GM11168 (cell line): ENCODE measurements around the gene RAB3B.
"Not testable (repeated sequence)": the region's sequence is repeated elsewhere in the genome, so short reads cannot be mapped to it uniquely, and the experiment has no call there.

Experiments
- in situ Hi-C: fragments of 300-500 bp; cut with MboI; formaldehyde crosslinking; loops from one replicate; pipeline ENCODE4 v1.12.0; 2022; ENCODE audit warnings: low sequenced_read_pairs; ENCODE audit not compliant: unreplicated experiment

Gene RAB3B

DNA sequence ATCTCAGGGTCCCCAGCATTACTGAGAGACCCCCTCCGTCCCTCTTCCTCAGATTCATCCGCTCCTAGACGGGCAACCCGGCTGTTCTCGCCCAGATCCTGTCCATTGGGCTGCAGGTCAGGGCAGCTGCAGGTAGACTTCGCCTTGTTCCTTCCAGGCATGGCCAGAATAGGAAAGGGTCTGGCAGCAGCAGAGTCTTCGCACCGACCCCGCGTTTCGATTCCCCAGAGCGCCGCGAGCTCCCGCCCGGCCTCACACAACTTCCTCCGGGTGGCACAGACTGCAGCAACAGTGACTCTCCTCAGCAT is 112.2 kb downstream of the RAB3B start:
- in situ Hi-C loops: no loop called here

DNA sequence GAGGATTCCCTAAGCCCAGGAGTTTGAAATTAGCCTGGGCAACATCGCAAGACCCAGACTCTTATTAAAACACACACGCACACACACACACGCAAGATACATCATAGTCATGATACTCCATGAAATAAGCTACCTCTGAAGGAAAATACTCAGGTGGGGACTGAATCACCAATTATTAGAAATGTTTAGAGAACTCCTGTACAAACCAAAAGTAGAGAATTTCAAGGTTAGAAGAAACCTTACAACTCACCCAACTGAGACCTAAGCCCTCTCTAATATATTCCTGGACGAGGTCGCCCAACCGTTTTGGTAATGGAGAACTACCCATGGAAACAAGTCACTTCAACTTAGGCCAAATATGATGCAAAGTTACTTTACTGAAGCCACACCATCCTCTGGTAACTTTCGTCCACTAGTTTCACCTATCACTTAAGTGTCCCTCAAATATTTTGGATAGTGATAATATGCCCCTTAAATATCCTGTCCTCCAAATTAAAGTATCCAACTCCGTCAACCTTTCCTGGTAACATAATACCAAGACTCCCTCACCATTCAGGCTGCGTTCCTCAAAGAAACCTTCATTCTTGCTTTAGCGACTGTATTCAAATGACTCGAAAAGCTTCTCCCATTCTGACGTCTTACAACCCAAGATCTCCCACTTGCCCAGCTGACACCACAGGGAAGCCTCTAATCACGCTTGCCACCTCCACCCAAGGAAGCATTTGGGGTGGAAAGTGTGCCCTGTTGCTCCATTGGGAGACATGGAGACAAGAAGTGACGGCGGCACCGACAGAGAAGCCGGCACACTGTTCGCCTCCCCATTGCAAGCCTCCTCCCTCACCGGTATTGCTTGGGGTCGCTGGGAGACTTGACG is 112.8 kb downstream of the RAB3B start:
- in situ Hi-C loops: no loop called here

DNA sequence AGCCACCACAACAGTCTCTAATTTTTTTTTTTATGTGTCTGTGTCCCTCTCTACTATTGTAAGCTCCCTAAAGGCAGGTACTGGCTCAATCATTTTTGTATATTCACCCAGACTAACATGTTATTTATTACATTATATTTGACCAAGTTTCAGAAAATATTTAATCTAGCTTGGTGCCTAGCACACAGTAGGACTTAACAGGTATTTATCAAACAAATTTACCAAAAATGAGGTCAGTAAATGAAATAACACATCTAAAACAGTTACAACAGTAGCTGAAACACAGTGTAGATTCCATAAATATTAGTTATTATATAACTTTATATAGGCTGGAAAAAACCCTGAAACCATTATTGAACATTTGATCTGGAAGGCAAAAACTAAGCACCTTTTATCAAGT is 114.7 kb downstream of the RAB3B start:
- in situ Hi-C loops: no loop called here

DNA sequence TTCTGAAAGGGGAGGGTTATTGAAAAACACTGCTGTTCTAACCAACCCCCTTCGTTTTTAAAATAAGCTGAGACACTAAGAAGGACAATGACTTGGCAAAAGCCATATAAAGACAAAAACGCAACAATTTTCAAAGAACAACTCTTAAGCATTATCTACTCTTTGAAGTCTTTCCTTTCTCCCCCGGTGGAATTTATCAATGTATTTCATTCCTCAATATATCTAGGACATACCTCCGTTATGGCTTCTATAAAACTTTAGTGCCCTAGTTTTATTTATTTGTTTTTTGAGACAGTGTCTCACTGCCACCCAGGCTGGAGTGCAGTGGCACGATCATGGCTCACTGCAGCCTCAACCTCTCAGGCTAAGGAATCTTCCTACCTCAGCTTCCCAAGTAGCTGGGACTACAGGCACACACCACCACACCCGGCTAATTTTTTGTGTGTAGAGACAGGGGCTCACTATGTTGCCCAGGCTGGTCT is 115.2 kb downstream of the RAB3B start:
- in situ Hi-C loops: no loop called here

DNA sequence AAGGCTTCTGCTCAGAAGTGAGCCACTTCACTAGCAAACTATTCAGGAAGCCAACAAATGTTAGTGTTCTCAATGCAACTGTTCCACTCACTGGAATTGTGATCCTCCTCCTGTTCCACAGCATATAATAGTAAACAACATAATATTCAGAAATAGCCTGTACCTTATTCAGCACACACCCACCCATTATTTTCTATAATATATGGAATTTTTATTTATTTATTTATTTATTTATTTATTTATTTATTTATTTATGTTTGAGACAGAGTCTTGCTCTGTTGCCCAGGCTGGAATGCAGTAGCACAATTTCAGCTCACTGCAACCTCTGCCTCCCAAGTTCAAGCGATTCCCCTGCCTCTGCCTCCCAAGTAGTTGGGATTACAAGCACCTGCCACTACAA is 117.2 kb downstream of the RAB3B start:
- in situ Hi-C loops: not testable (repeated sequence)

DNA sequence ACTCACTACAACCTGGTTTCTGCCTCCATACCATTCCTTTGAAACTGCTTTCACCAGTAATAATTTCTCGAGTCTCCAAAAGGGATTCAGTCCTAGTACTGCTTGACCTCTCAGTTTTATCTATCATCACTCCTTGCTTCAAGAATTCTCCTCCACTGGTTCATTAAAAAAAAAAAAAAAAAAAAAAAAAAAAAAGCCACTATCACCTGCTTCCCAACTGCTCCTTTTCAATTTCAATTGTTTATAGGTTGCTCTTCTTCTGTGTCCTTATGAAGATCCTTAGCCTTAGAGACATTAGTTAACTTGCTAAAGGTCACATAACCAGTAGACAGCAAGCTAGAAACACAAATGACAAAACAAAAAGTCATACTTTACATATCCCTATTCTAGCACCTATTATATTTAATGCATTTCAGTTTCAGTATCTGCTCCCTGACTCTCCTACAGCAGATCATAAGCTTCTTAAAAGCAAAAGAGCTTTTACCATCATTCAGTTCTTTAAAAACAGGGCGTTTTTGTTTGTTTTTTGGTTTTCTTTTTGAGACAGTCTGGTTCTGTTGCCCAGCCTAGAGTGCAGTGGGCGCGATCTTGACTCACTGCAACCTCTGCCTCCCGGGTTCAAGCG is 119.0 kb downstream of the RAB3B start:
- in situ Hi-C loops: no loop called here

DNA sequence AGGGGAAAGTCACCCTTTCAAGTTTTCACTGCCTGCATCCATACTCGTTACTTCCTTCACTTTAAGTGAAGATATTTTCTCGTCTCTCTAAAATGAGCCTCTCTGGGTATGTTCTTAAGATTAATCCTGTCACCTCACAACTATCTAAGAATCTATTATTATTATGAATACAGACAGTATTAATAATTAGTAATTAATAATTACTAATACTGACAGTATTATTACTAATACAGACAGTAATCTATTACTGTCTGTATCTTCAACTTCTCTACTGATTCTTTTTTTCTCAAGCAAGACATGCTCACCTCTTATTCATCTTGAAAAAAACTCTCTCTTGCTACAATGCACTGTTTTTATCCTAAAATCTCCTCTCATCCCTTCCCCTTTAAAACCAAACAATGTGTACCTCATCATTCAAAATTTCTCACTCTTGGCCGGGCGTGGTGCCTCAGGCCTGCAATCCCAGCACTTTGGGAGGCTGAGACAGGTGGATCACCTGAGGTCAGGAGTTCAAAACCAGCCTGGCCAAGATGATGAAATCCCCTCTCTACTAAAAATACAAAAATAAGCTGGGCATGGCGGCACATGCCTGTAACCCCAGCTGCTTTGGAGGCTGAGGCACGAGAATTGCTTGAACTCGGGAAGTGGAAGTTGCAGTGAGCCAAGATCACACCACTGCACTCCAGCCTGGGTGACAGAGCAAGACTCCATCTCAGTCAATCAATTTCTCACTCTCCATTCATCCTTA is 119.7 kb downstream of the RAB3B start:
- in situ Hi-C loops: no loop called here

DNA sequence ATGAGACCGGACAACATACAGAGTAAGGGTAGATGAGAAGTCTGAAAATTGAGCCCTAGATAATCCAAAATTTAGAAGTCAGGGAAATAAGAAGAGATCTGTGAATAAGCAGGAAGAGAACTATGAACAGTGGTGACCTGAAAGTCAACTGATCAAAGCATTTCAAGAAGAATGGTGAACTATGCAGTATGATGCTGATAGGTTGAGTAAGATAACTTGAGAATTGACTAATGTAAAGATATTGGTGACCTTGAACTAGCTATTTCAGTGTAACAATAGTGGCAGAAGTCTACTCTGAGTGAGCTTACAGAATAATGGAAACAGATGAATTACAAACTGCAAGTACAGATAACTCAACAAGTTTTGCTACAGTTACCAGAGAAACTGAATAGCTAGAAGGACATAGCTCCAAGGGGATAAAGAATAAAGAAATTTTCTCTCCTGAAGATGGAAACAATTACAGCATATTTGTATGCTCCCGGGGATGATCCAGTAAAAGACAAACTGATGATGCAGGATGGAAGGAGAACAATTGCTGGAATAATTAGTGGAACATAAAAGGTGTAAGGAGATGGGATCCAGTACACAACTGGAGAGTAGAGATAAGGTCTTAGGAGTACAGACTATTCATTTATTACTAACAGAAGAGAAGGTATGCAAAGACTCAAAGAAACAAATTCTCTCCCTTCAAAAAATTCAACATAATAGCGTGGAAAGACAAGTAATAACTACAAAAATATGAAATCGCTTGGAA is 122.8 kb downstream of the RAB3B start:
- in situ Hi-C loops: no loop called here

DNA sequence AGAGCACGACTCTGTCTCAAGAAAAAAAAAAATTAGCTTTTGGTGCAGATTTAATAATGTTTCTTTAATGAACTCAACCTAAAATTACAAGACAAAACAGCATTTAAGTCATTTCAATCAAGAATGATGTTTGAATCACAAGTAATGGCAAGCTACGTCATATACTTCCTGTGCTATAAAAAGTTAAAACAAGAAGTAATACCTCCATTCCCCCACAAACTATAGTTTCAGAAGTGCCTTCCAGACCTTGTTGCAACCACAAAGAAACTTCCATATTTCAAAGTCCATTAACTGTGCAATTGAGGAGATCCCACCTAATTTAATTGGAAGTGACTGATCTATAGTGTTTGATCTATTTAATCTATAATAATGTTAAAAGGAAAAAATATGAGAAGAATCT is 127.1 kb downstream of the RAB3B start:
- in situ Hi-C loops: no loop called here

DNA sequence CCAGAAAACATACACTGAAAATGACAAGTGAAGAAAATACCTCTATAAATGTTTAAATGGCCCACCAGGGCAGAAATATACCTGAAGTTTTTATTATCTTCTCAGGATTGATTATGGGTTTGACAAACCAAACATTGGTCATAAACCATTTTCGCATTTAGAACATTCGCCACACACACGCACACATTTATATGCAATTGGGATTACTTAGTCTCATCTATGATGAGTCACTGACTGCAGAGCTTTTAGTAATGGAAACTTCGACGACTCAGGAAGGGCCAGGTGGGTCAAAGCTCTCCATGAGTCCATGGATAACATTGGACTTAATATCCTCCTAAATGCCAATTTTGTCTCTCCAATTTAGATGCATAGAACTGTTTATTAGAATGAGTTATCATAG is 128.8 kb downstream of the RAB3B start:
- in situ Hi-C loops: no loop called here

DNA sequence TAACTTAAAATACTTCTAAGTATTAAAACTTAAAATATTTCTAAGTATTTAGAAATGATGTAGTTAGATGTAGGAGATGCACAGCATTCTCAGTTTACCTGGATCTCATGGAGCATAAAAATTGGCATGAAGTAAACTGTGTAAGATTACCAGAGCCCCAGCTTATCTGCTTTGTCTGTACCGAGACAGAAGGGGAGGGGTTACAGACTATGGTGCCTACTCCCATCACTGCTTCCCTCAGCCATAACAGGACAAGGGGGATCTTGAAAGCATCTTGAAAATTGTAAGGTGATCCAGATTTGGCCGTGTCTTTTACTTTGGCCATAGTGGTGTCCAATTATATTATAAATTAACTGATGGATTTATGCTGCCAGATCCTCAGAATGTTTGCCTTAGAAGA is 130.8 kb downstream of the RAB3B start:
- in situ Hi-C loops: no loop called here

DNA sequence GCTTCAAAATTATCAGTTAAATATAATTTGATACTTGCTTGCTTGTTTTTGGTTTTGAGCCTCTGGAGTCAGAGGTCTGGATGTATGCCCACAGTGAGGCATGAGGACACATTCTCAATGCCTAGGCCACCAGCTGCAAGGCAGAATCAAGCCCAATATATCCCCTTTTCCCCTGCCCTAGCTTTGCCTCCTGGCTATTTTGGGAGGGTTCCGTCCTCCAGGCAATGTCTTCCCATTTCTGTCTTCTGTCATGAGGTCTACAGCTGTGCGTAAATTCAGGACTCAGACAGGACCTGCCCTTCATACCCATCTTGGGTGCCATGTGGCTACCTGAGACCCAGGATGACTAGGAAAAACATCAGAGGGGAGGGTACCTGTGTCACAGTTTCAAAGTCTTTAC is 131.2 kb downstream of the RAB3B start:
- in situ Hi-C loops: no loop called here

DNA sequence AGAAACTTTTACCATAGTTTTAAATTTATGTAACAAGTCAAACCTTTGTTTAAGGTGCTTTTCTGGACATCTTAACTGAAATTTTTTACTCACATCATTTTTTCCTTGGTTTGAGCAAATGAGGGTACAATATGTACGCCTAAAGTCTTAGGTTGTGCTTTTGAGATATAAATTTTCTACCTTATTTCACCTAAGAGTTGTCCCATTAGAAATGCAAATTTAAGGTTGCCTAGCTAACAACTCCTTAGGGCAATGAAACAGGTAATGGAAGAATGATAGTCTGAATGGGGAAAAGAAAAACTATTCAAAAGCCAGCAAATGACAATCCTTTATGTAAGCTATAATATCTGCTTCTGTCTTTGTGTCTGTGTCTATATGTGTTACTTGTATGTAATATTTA is 131.6 kb downstream of the RAB3B start:
- in situ Hi-C loops: no loop called here
